ENCODE results near the gene STOML3. TPM values are rescaled to one million over a fixed set of nuclear protein-coding genes. Genes with fewer than 3 reads are reported as not detected.

Gene STOML3
- total and polyA plus RNA-seq, 2 of the 4 experiments (the other 2 are of a cell fraction): not detected

DNA sequence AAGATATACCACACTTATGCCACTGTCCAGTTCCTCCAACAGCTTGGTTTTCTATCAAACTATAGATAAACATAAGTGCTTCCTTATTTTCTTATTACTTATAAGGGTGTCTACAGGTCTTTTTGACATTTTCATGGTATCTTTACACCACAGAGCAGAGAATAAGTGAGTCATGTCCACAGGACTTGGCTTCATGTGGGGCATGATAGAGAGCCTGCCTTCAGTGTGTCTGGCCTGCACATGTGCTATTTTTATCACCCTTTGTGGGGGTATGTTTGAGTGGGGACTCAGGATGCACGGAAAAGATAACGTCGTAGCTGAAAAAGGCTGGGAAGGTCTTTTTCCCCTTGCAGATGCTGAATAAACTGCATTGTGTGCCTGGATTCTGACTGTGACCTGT is 8.1 kb upstream of the STOML3 start:
- Histone ChIP-seq H3K9ac (ENCODE audit: low read depth, low read length) (no peak overlapping the region), H4K20me1 (ENCODE audit: insufficient read depth, low read length) (no peaks in the 10 kb centered on the region), H3K4me1 (ENCODE audit: control insufficient read depth, insufficient read depth, low read length) (no peaks in the 10 kb centered on the region), H3K27ac (ENCODE audit: insufficient read depth, low read length) (no peak overlapping the region), H4K5ac (ENCODE audit: low read depth, low read length) (no peak overlapping the region), H3K27me3 (ENCODE audit: control insufficient read depth, insufficient read depth, low read length) (no peaks in the 10 kb centered on the region), H3K9me3 (ENCODE audit: control insufficient read depth, insufficient read depth, low read length) (no peaks in the 10 kb centered on the region), H3K9me1 (ENCODE audit: insufficient read depth, low read length) (no peaks in the 10 kb centered on the region), H3K36me3 (ENCODE audit: control insufficient read depth, insufficient read depth, low read length) (no peaks in the 10 kb centered on the region), H2AFZ (replicated peaks; ENCODE audit: low read length, poor library complexity) (no peak overlapping the region), H3K23ac (ENCODE audit: low read depth, low read length) (no peak overlapping the region), H2AK5ac (ENCODE audit: low read depth, low read length) (no peak overlapping the region), H2BK120ac (ENCODE audit: low read depth, low read length) (no peak overlapping the region), H2BK20ac (ENCODE audit: low read depth, low read length) (no peak overlapping the region), H3K4me3 (ENCODE audit: insufficient read depth, low read depth, low read length) (no peak overlapping the region), H3K56ac (ENCODE audit: extremely low read depth, insufficient read depth, low read length) (no peak overlapping the region), H3K18ac (ENCODE audit: low read depth, low read length) (no peak overlapping the region), H3K14ac (replicated peaks; ENCODE audit: low read depth, low read length) (no peak overlapping the region), H3K79me1 (ENCODE audit: low read depth in 1 of 2, low read length in 2 of 2) (no peaks in the 10 kb centered on the region), H4K91ac (ENCODE audit: insufficient read depth, low read depth, low read length) (no peak overlapping the region), H4K8ac (ENCODE audit: low read depth in 2 of 2, low read length in 2 of 2) (no peak overlapping the region), H2BK15ac (ENCODE audit: low read depth, low read length) (no peak overlapping the region), H3K4ac (ENCODE audit: low read depth, low read length) (no peak overlapping the region), H2AK9ac (replicated peaks; ENCODE audit: low read depth, low read length, poor library complexity) (no peak overlapping the region), H2BK5ac (ENCODE audit: low read depth, low read length, poor library complexity, severe bottlenecking) (no peak overlapping the region), H3K4me2 (ENCODE audit: low read depth, low read length) (no peak overlapping the region)
- TF ChIP-seq MAZ (IDR thresholded peaks at IDR 0.05; ENCODE audit: borderline replicate concordance, low read depth, low read length) (no peak), MXI1 (IDR thresholded peaks at IDR 0.05; ENCODE audit: borderline replicate concordance, low read depth, low read length) (no peak), FOS (IDR thresholded peaks at IDR 0.05; ENCODE audit: low read depth, low read length) (no peak), CEBPB (IDR thresholded peaks at IDR 0.05; ENCODE audit: low read depth, low read length) (no peak)
- DNase-seq: no peak
- WGBS, 2 experiments (ENCODE audit: extremely low coverage in 2 of 2, insufficient read length in 1 of 2): no CpG with 5 or more reads among the region's 3 CpGs
- ChIA-PET POLR2A (ENCODE audit: unreplicated experiment) (no interaction called here), CTCF (no interaction called here)
- no TSS peak for BruUV-seq (replicated peaks)
- no peak for ATAC-seq (ENCODE audit: low read depth)
- dilution Hi-C loops (cut with HindIII; ENCODE audit: low sequenced_read_pairs, unreplicated experiment): no loop called here
- in situ Hi-C loops (cut with MboI; ENCODE audit: low sequenced_read_pairs): no loop called here
- intact Hi-C loops (cut with micrococcal nuclease): no loop called here

Measured in IMR-90 (cell line).